ENCODE results near the gene IMPG1. TPM values are rescaled to one million over a fixed set of nuclear protein-coding genes. Genes with fewer than 3 reads are reported as not detected.

Gene IMPG1, protein sequence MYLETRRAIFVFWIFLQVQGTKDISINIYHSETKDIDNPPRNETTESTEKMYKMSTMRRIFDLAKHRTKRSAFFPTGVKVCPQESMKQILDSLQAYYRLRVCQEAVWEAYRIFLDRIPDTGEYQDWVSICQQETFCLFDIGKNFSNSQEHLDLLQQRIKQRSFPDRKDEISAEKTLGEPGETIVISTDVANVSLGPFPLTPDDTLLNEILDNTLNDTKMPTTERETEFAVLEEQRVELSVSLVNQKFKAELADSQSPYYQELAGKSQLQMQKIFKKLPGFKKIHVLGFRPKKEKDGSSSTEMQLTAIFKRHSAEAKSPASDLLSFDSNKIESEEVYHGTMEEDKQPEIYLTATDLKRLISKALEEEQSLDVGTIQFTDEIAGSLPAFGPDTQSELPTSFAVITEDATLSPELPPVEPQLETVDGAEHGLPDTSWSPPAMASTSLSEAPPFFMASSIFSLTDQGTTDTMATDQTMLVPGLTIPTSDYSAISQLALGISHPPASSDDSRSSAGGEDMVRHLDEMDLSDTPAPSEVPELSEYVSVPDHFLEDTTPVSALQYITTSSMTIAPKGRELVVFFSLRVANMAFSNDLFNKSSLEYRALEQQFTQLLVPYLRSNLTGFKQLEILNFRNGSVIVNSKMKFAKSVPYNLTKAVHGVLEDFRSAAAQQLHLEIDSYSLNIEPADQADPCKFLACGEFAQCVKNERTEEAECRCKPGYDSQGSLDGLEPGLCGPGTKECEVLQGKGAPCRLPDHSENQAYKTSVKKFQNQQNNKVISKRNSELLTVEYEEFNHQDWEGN
- total RNA-seq: not detected
- long read RNA-seq: 0 reads

- DNase-seq (ENCODE audit: low spot score): no peak
Observed at GRCh38 chr6:76072562-76072961, at the start of gene IMPG1. Gene IMPG1 (minus strand): TSS chr6:76072662. CDS start chr6:76072488, 174 bp downstream.

GRCh38 chr6:76120302-76120701 lies 47.8 kb upstream of the IMPG1 start:
- no peak for DNase-seq (ENCODE audit: low spot score)

DNA sequence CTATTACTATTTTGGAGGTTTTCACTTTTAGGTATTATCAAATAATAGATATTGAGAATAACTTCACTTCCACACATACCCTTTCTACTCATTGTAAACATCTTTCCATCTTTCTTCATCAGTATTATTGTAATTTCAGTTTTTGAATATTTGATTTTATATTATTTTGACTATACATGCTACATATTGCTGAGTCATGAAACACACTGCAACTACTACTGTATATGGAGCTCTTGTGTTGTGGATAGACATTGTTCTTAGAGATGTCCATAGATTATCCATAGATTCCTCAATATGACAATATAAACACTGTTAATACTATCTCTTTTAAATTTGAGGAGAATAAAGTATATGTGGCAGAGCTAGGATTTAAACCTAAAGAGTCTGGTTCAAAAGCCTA lies 819 bp upstream of the IMPG1 start:
- DNase-seq (ENCODE audit: low spot score): no peak

DNA sequence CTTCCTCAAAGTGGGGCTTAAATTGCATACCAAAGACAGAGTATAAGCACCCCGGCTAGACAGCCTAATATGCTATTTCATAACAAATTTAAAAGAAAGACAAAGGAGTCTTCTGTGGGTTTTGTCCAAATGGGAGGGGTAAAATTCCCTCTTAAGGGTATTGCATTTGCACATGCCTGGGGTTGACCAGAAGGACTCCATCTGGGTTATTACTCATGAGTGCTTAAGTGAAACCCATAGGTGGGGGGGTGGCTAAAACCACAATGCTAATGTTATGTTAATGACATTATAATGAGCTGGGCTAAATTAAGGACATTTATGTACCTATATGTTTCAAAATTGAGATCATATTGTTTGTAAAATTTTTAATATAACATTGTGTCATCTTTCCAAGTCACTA lies 15.0 kb downstream of the IMPG1 start:
- DNase-seq (ENCODE audit: low spot score): no peak

DNA sequence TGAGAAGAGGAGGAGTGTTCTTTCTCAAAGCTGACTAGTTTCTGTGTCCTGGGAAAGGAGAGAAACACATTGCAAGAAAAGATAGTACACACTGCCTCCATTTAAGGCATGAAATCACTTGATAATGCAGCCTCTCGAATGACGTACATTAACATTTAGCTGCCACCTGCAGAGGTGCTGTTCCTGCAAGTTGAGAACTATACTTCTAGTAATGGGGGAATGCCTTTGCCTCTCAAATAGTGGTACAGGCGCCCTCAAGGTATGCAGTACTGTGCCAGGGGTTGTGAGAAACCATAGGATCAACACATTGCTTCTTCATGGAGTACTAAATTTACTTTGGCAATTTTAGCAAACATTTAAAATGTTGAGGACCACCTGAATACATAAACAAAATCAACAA lies 20.1 kb downstream of the IMPG1 start:
- no peak for DNase-seq (ENCODE audit: low spot score)

- DNase-seq (ENCODE audit: low spot score): no peak
Observed at GRCh38 chr6:76043690-76044089, 28.8 kb downstream of the IMPG1 start.

DNA sequence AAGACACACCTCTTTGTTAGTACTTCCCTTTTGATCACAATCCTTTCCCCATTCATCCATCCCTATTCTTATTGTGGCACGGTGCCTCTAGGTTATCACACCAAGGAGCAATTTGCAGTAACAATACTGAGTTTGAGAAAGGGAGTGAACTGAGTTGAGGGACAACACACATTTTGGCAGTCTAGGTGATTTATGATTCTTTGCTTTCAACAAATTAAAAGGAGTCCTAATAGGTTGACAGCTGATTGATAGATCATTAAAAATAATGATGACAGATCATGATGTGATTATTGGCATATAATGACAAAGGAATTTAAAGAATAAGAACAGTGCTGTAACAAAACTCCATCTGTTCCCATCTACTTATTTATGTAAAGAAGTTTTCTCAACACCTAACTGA lies 36.7 kb downstream of the IMPG1 start:
- no peak for DNase-seq (ENCODE audit: low spot score)

- no peak for DNase-seq (ENCODE audit: low spot score)
Observed at GRCh38 chr6:76026101-76026500, 46.4 kb downstream of the IMPG1 start.

GRCh38 chr6:76014626-76015530 lies 57.6 kb downstream of the IMPG1 start:
- no peak for DNase-seq (ENCODE audit: low spot score)

DNA sequence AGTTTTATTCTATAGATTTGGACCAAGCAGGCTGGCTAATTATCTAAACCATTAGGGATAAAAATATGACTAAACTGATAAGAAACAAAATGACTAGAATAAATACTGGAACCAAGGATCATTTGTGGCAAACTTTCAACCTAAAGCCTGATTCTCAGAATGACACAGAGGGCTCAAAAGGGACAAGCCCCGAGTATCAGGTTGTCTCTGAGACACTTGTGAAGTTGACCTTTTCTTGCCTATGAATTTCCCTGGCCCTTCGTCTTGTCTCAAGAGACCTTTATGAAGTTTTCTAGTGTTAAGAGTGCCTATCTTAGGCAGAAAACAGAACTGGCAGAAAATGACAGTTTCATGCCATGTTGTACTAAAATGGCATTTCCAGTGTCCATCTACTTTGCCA lies 68.3 kb downstream of the IMPG1 start:
- DNase-seq (ENCODE audit: low spot score): no peak

- DNase-seq (ENCODE audit: low spot score): no peak
Observed at GRCh38 chr6:76003686-76004085, 68.8 kb downstream of the IMPG1 start.

DNA sequence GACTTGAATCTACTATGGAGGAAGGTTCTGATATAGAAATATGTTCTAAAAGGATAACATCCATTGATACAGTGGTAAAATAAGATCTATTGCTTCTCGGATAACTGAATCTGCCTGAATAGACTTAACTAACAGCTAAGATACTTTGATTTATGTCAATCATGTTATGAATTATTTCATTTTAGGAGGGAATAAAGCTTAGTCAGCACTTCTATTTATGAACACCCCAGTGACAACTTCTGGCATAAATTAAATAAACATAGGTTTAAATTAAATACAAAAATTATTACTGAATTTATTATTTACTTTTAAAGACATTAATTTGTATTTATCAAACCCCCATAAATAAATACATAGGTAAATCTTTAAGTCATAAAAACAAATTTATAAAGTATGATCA lies 69.3 kb downstream of the IMPG1 start:
- DNase-seq (ENCODE audit: low spot score): no peak

GRCh38 chr6:76000629-76001028 lies 71.8 kb downstream of the IMPG1 start:
- no peak for DNase-seq (ENCODE audit: low spot score)

GRCh38 chr6:75997696-75998095 lies 74.8 kb downstream of the IMPG1 start:
- DNase-seq (ENCODE audit: low spot score): no peak

DNA sequence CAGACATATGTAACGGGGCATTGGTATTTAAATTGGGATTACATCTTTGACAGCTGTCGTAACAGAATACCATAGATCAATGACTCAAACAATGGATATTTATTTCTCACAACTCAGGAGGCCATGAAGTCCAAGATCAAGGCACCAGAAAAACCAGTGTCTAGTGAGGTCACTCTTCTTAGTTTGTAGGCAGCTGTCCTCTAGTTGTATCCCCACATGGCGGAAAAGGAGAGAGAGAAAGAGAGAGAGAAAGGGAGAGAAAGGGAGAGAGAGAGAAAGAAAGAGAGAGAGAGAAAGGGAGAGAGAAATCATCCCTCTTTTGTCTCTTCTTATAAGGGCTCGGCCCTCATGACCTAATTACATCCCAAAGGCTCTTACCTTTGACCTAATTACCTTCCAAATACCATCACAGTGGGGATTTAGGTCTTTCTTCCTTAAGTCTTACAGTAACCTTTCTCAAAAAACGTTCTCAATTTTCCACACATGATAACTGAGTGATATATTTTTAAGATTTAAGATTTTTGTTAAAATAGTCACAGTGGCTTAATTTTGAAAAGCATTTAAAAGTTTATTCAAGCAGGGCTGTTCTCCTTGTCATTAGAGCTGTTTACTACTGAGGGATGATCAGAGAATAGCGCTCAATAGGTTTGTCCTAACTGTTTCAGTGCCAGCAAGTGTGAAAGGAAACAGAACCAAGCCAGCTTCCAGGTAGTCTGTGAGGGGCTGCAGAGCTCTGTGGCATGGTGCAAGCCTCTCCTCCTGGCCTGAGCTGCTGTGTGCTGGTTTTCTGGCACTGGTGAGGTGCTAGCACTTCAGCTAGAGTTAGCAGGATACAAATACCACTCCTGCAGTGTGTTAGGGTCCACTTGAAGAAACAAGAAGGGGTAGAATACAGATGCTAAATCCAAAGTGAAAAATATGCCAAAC lies 79.0 kb downstream of the IMPG1 start:
- DNase-seq (ENCODE audit: low spot score): no peak

GRCh38 chr6:75991941-75992340 lies 80.5 kb downstream of the IMPG1 start:
- no peak for DNase-seq (ENCODE audit: low spot score)

DNA sequence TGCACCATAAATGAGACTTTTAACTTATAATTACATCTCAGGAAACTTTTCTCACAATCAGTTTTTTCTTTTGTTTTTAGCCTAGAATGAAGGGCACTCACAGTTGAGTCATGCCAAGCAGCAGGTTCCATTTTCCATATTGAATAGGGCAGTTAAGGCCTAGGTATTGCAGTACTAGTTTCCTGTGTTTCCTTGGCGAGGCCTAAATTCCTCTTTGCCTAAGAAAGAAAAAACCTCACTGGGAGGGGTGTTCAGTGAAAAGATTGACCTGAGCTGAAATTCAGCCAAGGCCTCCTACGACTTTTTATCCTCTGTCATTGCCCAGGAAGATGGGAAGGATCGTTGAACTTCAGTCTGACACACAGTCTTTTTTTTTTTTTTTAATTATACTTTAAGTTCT lies 85.5 kb downstream of the IMPG1 start:
- DNase-seq (ENCODE audit: low spot score): no peak

DNA sequence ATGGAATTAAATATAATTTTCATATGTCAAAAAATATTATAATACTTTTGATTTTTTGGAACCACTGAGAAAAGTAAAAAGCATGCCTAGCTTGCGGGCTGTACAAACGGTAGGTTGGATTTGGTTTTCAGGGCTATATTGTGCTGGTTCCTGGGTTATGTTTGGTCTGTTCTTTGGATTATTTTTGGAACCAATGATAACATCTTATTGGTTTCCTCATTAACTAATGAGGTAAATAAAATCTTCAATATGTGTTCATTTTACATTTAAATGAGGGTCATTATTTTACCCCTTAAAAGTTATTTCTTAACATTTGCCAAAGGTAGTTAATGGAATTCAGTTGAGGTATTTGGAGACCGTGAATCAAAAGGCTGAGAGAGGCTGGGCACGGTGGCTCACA lies 96.6 kb downstream of the IMPG1 start:
- no peak for DNase-seq (ENCODE audit: low spot score)

GRCh38 chr6:75970093-75970492 lies 102.4 kb downstream of the IMPG1 start:
- DNase-seq (ENCODE audit: low spot score): no peak

GRCh38 chr6:75968143-75968542 lies 104.3 kb downstream of the IMPG1 start:
- DNase-seq (ENCODE audit: low spot score): no peak

All from mesenteric fat pad (tissue), 1 donor.